Measurements from ENCODE around the gene TMEM61.

GRCh38 chr1:55010194-55010886 lies 29.9 kb downstream of the TMEM61 start:
- no peak for TF ChIP-seq CTCF (conservative IDR thresholded peaks at IDR 0.05 in 1 of 2, IDR thresholded peaks at IDR 0.05 in 1 of 2; ENCODE audit: extremely low read depth in 1 of 2, insufficient read depth in 1 of 2, low read depth in 1 of 2, low read length in 2 of 2)
- no peak for TF ChIP-seq EZH2 (IDR thresholded peaks at IDR 0.05; ENCODE audit: borderline replicate concordance, low read length)
